ENCODE data around the gene ACADM.
"Not testable (repeated sequence)": the region's sequence is repeated elsewhere in the genome, so short reads cannot be mapped to it uniquely, and the experiment has no call there.

Gene ACADM

GRCh38 chr1:75796376-75797272 is 72.1 kb downstream of the ACADM start, which contains the start of gene MSH4:
Gene MSH4, plus strand, starts transcription at chr1:75796882. Its CDS starts 104 bp downstream, at chr1:75796986.
- no peak for TF ChIP-seq CTCF (IDR thresholded peaks at IDR 0.05; ENCODE audit: extremely low read depth, missing control alignments)
- no peak for DNase-seq (ENCODE audit: low spot score)

GRCh38 chr1:75797273-75797588 is 72.7 kb downstream of the ACADM start:
- no peak for TF ChIP-seq CTCF (IDR thresholded peaks at IDR 0.05; ENCODE audit: extremely low read depth, missing control alignments)
- DNase-seq (ENCODE audit: low spot score), result no peak

GRCh38 chr1:75797606-75798216 is 73.2 kb downstream of the ACADM start:
- no peak for DNase-seq (ENCODE audit: low spot score)
- TF ChIP-seq CTCF (IDR thresholded peaks at IDR 0.05; ENCODE audit: extremely low read depth, missing control alignments), result no peak

- not testable (repeated sequence) for DNase-seq (ENCODE audit: low spot score)
Observed at GRCh38 chr1:75801480-75801879, 77.0 kb downstream of the ACADM start.

- TF ChIP-seq CTCF (IDR thresholded peaks at IDR 0.05; ENCODE audit: extremely low read depth, missing control alignments), result no peak
- no peak for DNase-seq (ENCODE audit: low spot score)
Observed at GRCh38 chr1:75808921-75809320, 84.4 kb downstream of the ACADM start.

GRCh38 chr1:75810113-75810512 is 85.6 kb downstream of the ACADM start:
- not testable (repeated sequence) for DNase-seq (ENCODE audit: low spot score)

GRCh38 chr1:75811211-75811981 is 86.9 kb downstream of the ACADM start:
- DNase-seq (ENCODE audit: low spot score), result no peak
- TF ChIP-seq CTCF (IDR thresholded peaks at IDR 0.05; ENCODE audit: extremely low read depth, missing control alignments), result no peak

GRCh38 chr1:75812065-75812464 is 87.6 kb downstream of the ACADM start:
- no peak for DNase-seq (ENCODE audit: low spot score)
- no peak for TF ChIP-seq CTCF (IDR thresholded peaks at IDR 0.05; ENCODE audit: extremely low read depth, missing control alignments)

Measured in GM20000 (cell line).